Keratinocyte (primary cell): ENCODE data around the gene INTS6L. TPM values are rescaled to one million over a fixed set of nuclear protein-coding genes. Genes with fewer than 3 reads are reported as not detected.
A peak's percentile ranks its signal among the peaks of the same experiment; 100 is the strongest.

ENCODE experiments used
- DNase-seq: peaks from one replicate; pipeline ENCODE4 v3.0.0-alpha.2; 2011; ENCODE audit warnings: low read depth, missing footprints, low spot score
- FAIRE-seq: peaks from 2 replicates; lab custom pipeline; 2011; peaks lifted over from hg19 to GRCh38; lab: Jason Lieb, UNC
- H2AFZ ChIP-seq: 2 replicates; pipeline ENCODE4 v1.6.0; 2012; ENCODE audit warnings: low read length, control low read depth, inconsistent platforms; ENCODE audit not compliant: control insufficient read depth
- H3K27ac ChIP-seq: 2 replicates; pipeline ENCODE4 v1.5.1; 2011; ENCODE audit warnings: low read length; ENCODE audit not compliant: control insufficient read depth, insufficient read depth
- H3K27me3 ChIP-seq: 3 replicates; pipeline ENCODE4 v1.6.0; 2011; ENCODE audit warnings: low read length; ENCODE audit not compliant: control insufficient read depth, insufficient read depth; ENCODE audit errors: extremely low read depth
- H3K36me3 ChIP-seq, 2 experiments: 2 replicates in 1 of 2; 3 replicates in 1 of 2; pipeline ENCODE4 v1.5.1; 2011; ENCODE audit warnings: low read length in 2 of 2, mild to moderate bottlenecking in 1 of 2; ENCODE audit not compliant: control insufficient read depth in 2 of 2, insufficient read depth in 2 of 2; ENCODE audit errors: extremely low read depth in 1 of 2
- H3K4me1 ChIP-seq: 3 replicates; pipeline ENCODE4 v1.5.1; 2011; ENCODE audit warnings: low read length; ENCODE audit not compliant: control insufficient read depth, insufficient read depth; ENCODE audit errors: extremely low read depth
- H3K4me2 ChIP-seq: 3 replicates; pipeline ENCODE4 v1.6.0; 2011; ENCODE audit warnings: low read depth, low read length; ENCODE audit not compliant: control insufficient read depth, insufficient read depth; ENCODE audit errors: extremely low read depth
- H3K4me3 ChIP-seq, 3 experiments: fragments of 200-600 bp in 1 of 3; sonication (generic) in 1 of 3; 2 replicates in 2 of 3; 3 replicates in 1 of 3; pipeline ENCODE4 v1.5.1; 2011 to 2016; ENCODE audit warnings: low read length in 3 of 3, mild to moderate bottlenecking in 3 of 3, control low read depth in 2 of 3, inconsistent platforms in 1 of 3, low read depth in 1 of 3, mixed read lengths in 1 of 3, mixed run types in 1 of 3, moderate library complexity in 1 of 3; ENCODE audit not compliant: control insufficient read depth in 2 of 3, insufficient read depth in 2 of 3; ENCODE audit errors: extremely low read depth in 1 of 3
- H3K79me2 ChIP-seq: 2 replicates; pipeline ENCODE4 v1.6.0; 2012; ENCODE audit warnings: low read length; ENCODE audit not compliant: control insufficient read depth, insufficient read depth
- H3K9ac ChIP-seq: 3 replicates; pipeline ENCODE4 v1.6.0; 2011; ENCODE audit warnings: low read length; ENCODE audit not compliant: control insufficient read depth, insufficient read depth; ENCODE audit errors: extremely low read depth
- H3K9me1 ChIP-seq: 3 replicates; pipeline ENCODE4 v1.6.0; 2011; ENCODE audit warnings: low read length; ENCODE audit not compliant: control insufficient read depth, insufficient read depth; ENCODE audit errors: extremely low read depth
- H3K9me3 ChIP-seq: 2 replicates; pipeline ENCODE4 v1.5.1; 2012; ENCODE audit warnings: low read depth, low read length; ENCODE audit not compliant: control insufficient read depth
- H4K20me1 ChIP-seq: 3 replicates; pipeline ENCODE4 v1.6.0; 2011; ENCODE audit warnings: low read length; ENCODE audit not compliant: control insufficient read depth, insufficient read depth; ENCODE audit errors: extremely low read depth
- EZH2 ChIP-seq: IDR thresholded peaks from one replicate; pipeline ENCODE4 v1.6.1; 2012; ENCODE audit warnings: inconsistent platforms, mild to moderate bottlenecking, low read length, moderate library complexity
- dilution Hi-C: fragments of 300-500 bp; cut with MboI; formaldehyde crosslinking; loops from one replicate; pipeline ENCODE4 v1.7.0; 2020; ENCODE audit warnings: low sequenced_read_pairs; ENCODE audit not compliant: extremely low pct_ligation_motif_present
- polyA plus RNA-seq, 5 experiments: library from polyadenylated mRNA; depleted of rRNA in 3 of 5; stranded (reverse) in 3 of 5; stranded (forward) in 1 of 5; unstranded in 1 of 5; fragments of >200 nt; gene quantifications; 1 replicate in 1 of 5; 2 replicates in 3 of 5; 3 replicates in 1 of 5; pipeline versions ENCODE4 v1.2.1 to v1.2.3, GENCODE V29; 2011 to 2012; ENCODE audit warnings: missing spikeins in 2 of 5, low read depth in 1 of 5, low replicate concordance in 1 of 5
- TF ChIP-seq, protein P1 (sequence below), 3 experiments: IDR thresholded peaks in 1 of 3; conservative IDR thresholded peaks in 1 of 3; optimal IDR thresholded peaks in 1 of 3; 2 replicates in 2 of 3; 3 replicates in 1 of 3; pipeline versions ENCODE3 to v1.5.1; 2011; ENCODE audit warnings: low read length in 3 of 3, mild to moderate bottlenecking in 3 of 3, moderate library complexity in 2 of 3, control low read depth in 1 of 3, inconsistent platforms in 1 of 3; ENCODE audit not compliant: insufficient read depth in 2 of 3; ENCODE audit errors: extremely low read depth in 1 of 3

Gene INTS6L
- polyA plus RNA-seq, 1 donor (not counting 4 experiments of a cell fraction or from before 2014, with no cell fraction given): 14.5 TPM

DNA sequence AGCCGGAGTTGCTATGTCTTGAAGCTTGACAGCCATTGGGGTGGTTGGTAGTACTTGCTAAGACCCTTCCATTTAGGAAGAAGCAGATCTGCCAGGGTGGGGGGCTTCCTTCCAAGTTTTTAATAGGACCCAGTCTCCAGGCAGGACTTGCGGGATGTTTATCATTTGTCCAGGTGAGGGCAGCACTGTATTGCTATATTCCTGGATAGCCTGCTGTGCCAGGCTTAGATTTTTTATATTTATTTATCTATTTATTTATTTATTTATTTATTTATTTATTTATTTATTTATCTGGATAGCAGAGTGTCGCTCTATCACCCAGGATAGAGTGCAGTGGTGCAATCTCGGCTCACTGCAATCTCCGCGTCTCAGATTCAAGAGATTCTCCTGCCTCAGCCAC lies 105.5 kb downstream of the INTS6L start:
- H3K36me3 ChIP-seq: no peaks in the 10 kb centered on the region
- no peaks in the 10 kb centered on the region for H3K9me3 ChIP-seq
- no peaks in the 10 kb centered on the region for H4K20me1 ChIP-seq
- H3K4me1 ChIP-seq: no peaks in the 10 kb centered on the region
- no peak for FAIRE-seq
- dilution Hi-C loops: no loop called here
- H3K27me3 ChIP-seq: no peaks in the 10 kb centered on the region
- no peak overlapping the region for H3K27ac ChIP-seq
- H3K79me2 ChIP-seq: no peaks in the 10 kb centered on the region
- no peak for DNase-seq
- no peak overlapping the region for H2AFZ ChIP-seq
- no peak overlapping the region for H3K4me3 ChIP-seq
- no peaks in the 10 kb centered on the region for H3K9me1 ChIP-seq
- H3K9ac ChIP-seq: no peak overlapping the region
- H3K4me2 ChIP-seq: no peak overlapping the region
- TF ChIP-seq, protein P1, sequence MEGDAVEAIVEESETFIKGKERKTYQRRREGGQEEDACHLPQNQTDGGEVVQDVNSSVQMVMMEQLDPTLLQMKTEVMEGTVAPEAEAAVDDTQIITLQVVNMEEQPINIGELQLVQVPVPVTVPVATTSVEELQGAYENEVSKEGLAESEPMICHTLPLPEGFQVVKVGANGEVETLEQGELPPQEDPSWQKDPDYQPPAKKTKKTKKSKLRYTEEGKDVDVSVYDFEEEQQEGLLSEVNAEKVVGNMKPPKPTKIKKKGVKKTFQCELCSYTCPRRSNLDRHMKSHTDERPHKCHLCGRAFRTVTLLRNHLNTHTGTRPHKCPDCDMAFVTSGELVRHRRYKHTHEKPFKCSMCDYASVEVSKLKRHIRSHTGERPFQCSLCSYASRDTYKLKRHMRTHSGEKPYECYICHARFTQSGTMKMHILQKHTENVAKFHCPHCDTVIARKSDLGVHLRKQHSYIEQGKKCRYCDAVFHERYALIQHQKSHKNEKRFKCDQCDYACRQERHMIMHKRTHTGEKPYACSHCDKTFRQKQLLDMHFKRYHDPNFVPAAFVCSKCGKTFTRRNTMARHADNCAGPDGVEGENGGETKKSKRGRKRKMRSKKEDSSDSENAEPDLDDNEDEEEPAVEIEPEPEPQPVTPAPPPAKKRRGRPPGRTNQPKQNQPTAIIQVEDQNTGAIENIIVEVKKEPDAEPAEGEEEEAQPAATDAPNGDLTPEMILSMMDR (optimal IDR thresholded peaks at IDR 0.05 in 1 of 3, IDR thresholded peaks at IDR 0.05 in 1 of 3, conservative IDR thresholded peaks at IDR 0.05 in 1 of 3; ENCODE audit: extremely low read depth in 1 of 3, insufficient read depth in 2 of 3, low read length in 3 of 3): peak in 1 of 3 experiments; percentile 33
- TF ChIP-seq EZH2: no peak

DNA sequence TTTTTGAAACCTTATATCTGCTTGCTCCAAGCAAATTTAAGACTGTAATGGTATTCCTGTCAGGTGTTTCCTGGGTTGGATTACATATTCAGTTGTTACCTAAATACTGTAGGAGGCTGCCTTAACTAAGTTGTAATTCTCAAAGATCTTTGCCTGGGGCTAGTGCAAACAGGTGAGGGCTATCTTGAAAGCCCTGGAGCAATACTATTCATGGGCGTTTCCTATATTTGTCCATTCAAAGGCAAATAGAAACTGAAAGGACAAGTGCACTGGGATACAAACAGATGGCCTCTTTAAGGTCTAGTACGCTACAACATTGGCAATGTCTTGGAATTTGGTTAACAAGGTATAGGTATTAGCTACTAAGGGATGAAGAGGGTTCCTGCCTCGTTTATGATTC lies 108.9 kb downstream of the INTS6L start:
- Histone ChIP-seq H3K27ac (no peak overlapping the region), H3K79me2 (no peaks in the 10 kb centered on the region), H2AFZ (no peak overlapping the region), H4K20me1 (no peaks in the 10 kb centered on the region), H3K9me1 (no peaks in the 10 kb centered on the region), H3K4me3 (no peak overlapping the region), H3K36me3 (no peaks in the 10 kb centered on the region), H3K4me2 (no peak overlapping the region), H3K27me3 (no peaks in the 10 kb centered on the region), H3K4me1 (no peaks in the 10 kb centered on the region), H3K9me3 (no peaks in the 10 kb centered on the region), H3K9ac (no peak overlapping the region)
- FAIRE-seq: no peak
- no peak for TF ChIP-seq EZH2
- TF ChIP-seq, protein P1 (optimal IDR thresholded peaks at IDR 0.05 in 1 of 3, IDR thresholded peaks at IDR 0.05 in 1 of 3, conservative IDR thresholded peaks at IDR 0.05 in 1 of 3; ENCODE audit: extremely low read depth in 1 of 3, insufficient read depth in 2 of 3, low read length in 3 of 3): no peak
- dilution Hi-C loops: no loop called here
- DNase-seq: no peak

Other genes starting within 250 kb of the INTS6L start
- not detected in 3 replicates for gene ETDC, start 211.2 kb upstream of the INTS6L start, polyA plus RNA-seq
- 2.5 to 6.0 TPM (median 5.3 TPM) in 3 replicates for gene ZNF75D, start 176.6 kb upstream of the INTS6L start, polyA plus RNA-seq
- gene ZNF449, start 175.9 kb upstream of the INTS6L start, polyA plus RNA-seq: 2.5 to 5.7 TPM (median 5.3 TPM) in 3 replicates
- gene SMIM10L2A, start 98.7 kb upstream of the INTS6L start, polyA plus RNA-seq: 0.31 to 1.3 TPM (median 0.49 TPM) in 3 replicates
- gene CT45A1, start 193.0 kb downstream of the INTS6L start, polyA plus RNA-seq: not detected in 3 replicates
- not detected in 3 replicates for gene CT45A3, start 247.5 kb downstream of the INTS6L start, polyA plus RNA-seq